ENCODE data around the gene POMC. TPM values are rescaled to one million over a fixed set of nuclear protein-coding genes. Genes with fewer than 3 reads are reported as not detected.
A peak's percentile ranks its signal among the peaks of the same experiment; 100 is the strongest.
"Not testable (repeated sequence)": the region's sequence is repeated elsewhere in the genome, so short reads cannot be mapped to it uniquely, and the experiment has no call there.

The POMC gene
- total RNA-seq, 1 donor: 2.2 TPM

- DNase-seq (ENCODE audit: insufficient read length, low spot score, missing footprints): no peak
- TF ChIP-seq CTCF (IDR thresholded peaks at IDR 0.05; ENCODE audit: extremely low read depth, low read depth, low read length): no peak
- Histone ChIP-seq H3K79me2 (ENCODE audit: insufficient read depth, low read length) (no peaks in the 10 kb centered on the region), H3K4me3 (ENCODE audit: insufficient read depth, low read length) (no peak overlapping the region), H3K4me2 (ENCODE audit: insufficient read depth, low read length) (no peak overlapping the region), H3K4me1 (ENCODE audit: insufficient read depth, low read length) (no peaks in the 10 kb centered on the region), H3K9me3 (ENCODE audit: low read depth, low read length) (no peaks in the 10 kb centered on the region), H2AFZ (ENCODE audit: low read length) (no peak overlapping the region), H3K27ac (ENCODE audit: low read depth, low read length) (no peak overlapping the region), H4K20me1 (ENCODE audit: insufficient read depth, low read length) (no peaks in the 10 kb centered on the region), H3K27me3 (ENCODE audit: insufficient read depth, low read length) (peaks cover 52% of the 10 kb centered on the region), H3K36me3 (ENCODE audit: insufficient read depth, low read length) (no peaks in the 10 kb centered on the region)
Observed at GRCh38 chr2:25164561-25164960, 3.8 kb downstream of the POMC start.

- Histone ChIP-seq H2AFZ (ENCODE audit: low read length) (peak overlapping the region; percentile 66), H3K27me3 (ENCODE audit: insufficient read depth, low read length) (peaks cover 28% of the 10 kb centered on the region)
- H3K4me3 ChIP-seq (ENCODE audit: insufficient read depth, low read length); H3K4me2 ChIP-seq (ENCODE audit: insufficient read depth, low read length); DNase-seq (ENCODE audit: insufficient read length, low spot score, missing footprints); H3K79me2 ChIP-seq (ENCODE audit: insufficient read depth, low read length); H3K36me3 ChIP-seq (ENCODE audit: insufficient read depth, low read length); H3K27ac ChIP-seq (ENCODE audit: low read depth, low read length); H4K20me1 ChIP-seq (ENCODE audit: insufficient read depth, low read length); H3K9me3 ChIP-seq (ENCODE audit: low read depth, low read length); H3K4me1 ChIP-seq (ENCODE audit: insufficient read depth, low read length): not testable (repeated sequence)
Observed at GRCh38 chr2:25162061-25162460, 6.3 kb downstream of the POMC start.

GRCh38 chr2:25161055-25161781 lies 7.2 kb downstream of the POMC start:
- Histone ChIP-seq H2AFZ (ENCODE audit: low read length) (peak overlapping the region; percentile 66), H3K79me2 (ENCODE audit: insufficient read depth, low read length) (no peaks in the 10 kb centered on the region), H3K36me3 (ENCODE audit: insufficient read depth, low read length) (no peaks in the 10 kb centered on the region), H4K20me1 (ENCODE audit: insufficient read depth, low read length) (no peaks in the 10 kb centered on the region), H3K4me1 (ENCODE audit: insufficient read depth, low read length) (no peaks in the 10 kb centered on the region), H3K4me3 (ENCODE audit: insufficient read depth, low read length) (peak overlapping the region; percentile 58), H3K27me3 (ENCODE audit: insufficient read depth, low read length) (peaks cover 20% of the 10 kb centered on the region), H3K27ac (ENCODE audit: low read depth, low read length) (no peak overlapping the region), H3K4me2 (ENCODE audit: insufficient read depth, low read length) (peak overlapping the region; percentile 34), H3K9me3 (ENCODE audit: low read depth, low read length) (no peaks in the 10 kb centered on the region)
- no peak for DNase-seq (ENCODE audit: insufficient read length, low spot score, missing footprints)
- TF ChIP-seq CTCF (IDR thresholded peaks at IDR 0.05; ENCODE audit: extremely low read depth, low read depth, low read length): no peak

- DNase-seq (ENCODE audit: insufficient read length, low spot score, missing footprints): no peak
- Histone ChIP-seq H3K4me2 (ENCODE audit: insufficient read depth, low read length) (no peak overlapping the region), H3K79me2 (ENCODE audit: insufficient read depth, low read length) (no peaks in the 10 kb centered on the region)
Observed at GRCh38 chr2:25160376-25160775, 8.0 kb downstream of the POMC start.

More at GRCh38 chr2:25160376-25160775, 8.0 kb downstream of the POMC start:
- no peak overlapping the region for H2AFZ ChIP-seq (ENCODE audit: low read length)
- no peaks in the 10 kb centered on the region for H4K20me1 ChIP-seq (ENCODE audit: insufficient read depth, low read length)
- no peaks in the 10 kb centered on the region for H3K36me3 ChIP-seq (ENCODE audit: insufficient read depth, low read length)
- peaks cover 12% of the 10 kb centered on the region for H3K27me3 ChIP-seq (ENCODE audit: insufficient read depth, low read length)
- H3K9me3 ChIP-seq (ENCODE audit: low read depth, low read length): no peaks in the 10 kb centered on the region
- no peak overlapping the region for H3K4me3 ChIP-seq (ENCODE audit: insufficient read depth, low read length)
- no peak for TF ChIP-seq CTCF (IDR thresholded peaks at IDR 0.05; ENCODE audit: extremely low read depth, low read depth, low read length)
- H3K27ac ChIP-seq (ENCODE audit: low read depth, low read length): no peak overlapping the region
- no peaks in the 10 kb centered on the region for H3K4me1 ChIP-seq (ENCODE audit: insufficient read depth, low read length)
